CD4-positive, alpha-beta T cell treated with Interleukin-15 for 4 hours (primary cell): Measurements from ENCODE around the gene PDE7B.
"Not testable (repeated sequence)": the region's sequence is repeated elsewhere in the genome, so short reads cannot be mapped to it uniquely, and the experiment has no call there.

ENCODE experiments used
- DNase-seq: peaks from one replicate; pipeline ENCODE4 v3.0.0-alpha.2; 2020; ENCODE audit warnings: low spot score

PDE7B gene

DNA sequence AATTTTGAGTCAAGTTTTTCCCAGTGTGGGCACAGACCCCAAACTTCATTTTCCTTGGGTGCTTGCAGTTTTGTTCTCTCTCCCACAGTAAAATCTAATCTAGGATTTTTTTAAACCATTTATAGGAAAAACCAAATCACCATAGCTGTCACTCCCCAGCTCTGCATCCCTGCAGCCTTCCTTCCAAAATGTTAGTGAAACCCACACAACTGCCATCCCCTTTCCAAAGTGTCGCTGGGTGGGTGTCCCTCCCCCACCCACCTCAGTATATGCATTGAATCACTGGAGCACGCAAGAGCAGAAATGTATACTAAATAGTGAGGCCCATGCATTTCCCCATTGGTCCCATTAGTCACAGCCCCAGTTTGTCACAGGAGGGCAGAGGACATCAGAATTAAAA, 260.3 kb downstream of the PDE7B start:
- no peak for DNase-seq

DNA sequence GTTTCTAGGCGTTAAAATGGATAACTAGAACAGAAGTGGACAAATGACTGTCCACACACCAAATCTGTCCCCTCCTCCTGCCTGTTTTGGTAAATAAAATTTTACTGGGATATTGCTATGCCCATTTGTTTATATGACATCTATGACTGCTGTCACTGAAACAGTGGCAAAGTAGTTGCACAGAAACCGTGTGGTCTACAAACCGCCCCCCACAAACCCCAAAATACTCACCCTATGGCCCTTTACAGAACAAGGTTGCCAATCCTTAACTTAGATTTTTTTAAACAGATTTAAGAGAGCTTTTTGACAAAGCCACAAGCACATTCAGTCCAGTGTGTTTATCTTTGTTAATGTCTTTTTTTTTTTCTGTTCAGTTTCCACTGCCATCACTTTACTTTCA, 260.8 kb downstream of the PDE7B start:
- no peak for DNase-seq

DNA sequence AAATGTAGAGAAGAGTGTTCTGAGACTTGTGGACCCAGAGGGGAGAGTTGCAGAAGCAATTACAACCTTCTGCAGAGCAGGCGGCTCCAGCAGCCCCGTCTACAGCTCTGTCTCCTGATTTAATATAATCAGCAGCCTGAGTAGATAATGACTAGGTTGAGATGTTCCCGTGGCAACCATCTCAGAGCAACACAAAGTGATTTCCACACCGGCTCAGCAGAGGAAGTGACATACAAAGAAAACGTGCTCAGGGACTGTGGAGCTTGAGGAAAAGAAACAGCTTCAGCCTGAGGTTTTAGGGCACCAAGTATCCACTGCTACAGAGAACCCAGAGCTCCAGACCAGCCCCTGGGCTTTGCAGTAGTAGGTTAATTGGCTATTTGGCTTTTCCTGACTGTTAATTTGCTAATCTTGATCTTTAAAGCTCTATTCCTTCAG, 262.3 kb downstream of the PDE7B start:
- DNase-seq, result no peak

DNA sequence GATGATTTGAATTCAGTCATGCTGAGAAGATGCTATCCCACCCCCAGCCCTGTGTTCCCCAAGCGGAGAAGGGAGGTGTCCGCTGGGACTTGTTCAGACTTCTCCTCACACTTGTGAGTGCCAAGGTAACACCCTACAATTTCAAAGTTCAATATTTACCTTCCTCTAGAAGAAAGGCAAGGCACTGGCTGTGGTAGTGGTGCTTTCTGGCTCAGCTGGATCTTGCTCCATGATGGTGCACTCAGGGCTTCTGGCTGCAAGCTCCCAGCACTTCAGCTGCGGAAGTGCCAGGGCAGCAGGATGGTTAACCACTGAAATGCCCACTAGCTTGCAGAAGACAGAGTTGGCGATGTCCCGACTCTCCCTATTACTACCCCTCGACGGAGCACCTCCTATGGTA, 263.2 kb downstream of the PDE7B start:
- no peak for DNase-seq

DNA sequence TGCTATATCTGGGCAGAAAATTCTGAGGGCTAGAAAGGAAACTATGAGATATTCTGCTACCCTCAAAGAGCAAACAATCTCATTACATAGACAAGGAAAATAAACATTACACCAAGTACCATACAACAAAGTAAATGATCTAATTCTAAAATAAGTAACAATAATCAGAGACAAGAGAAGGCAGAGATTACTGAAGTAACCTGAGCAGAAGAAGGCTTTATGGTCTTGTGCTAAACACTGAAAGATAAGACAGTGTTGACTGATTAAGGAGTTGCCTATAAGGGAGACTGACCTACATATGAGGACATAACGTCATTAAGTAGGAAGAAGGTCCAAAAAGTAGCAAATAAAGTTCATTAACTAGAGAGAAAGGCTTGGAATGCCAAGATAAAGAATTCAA, 264.4 kb downstream of the PDE7B start:
- no peak for DNase-seq

DNA sequence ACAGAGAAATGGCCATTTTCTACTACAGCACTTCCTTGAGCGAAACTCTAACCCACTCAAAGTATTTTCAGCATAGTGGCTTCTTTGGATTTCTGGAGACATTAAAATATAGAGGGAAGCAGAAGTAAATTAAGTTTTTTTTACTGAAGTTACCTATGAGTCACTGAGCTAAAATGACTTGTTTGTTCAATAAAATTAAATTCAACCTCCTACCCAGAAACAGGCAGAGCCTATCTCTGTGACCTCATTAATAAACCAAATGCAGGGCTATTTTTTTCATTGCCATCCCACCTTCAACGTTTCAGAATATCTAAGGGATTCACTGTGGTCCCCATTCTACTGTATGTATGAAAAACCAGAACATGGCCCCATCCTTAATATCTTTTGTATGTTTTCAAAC, 265.6 kb downstream of the PDE7B start:
- DNase-seq, result no peak

DNA sequence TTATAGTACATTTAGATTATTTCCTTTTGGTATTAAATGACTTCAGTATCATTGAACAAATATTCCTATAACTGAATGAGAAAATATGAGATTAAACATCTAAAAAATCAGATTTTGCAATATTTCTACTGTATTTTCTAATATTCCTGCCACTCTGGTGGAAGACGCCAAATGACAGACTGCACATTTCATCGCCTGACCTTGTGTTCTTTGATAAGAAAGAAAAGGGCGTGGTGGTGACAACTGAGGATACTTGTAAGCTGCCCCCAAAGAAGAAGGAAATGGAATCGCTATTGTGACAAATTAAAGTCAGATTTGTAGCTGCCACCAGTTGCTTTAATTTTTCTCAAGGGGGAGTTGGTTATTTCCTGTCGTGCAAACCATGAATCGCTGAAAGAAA, 267.3 kb downstream of the PDE7B start:
- DNase-seq, result no peak

DNA sequence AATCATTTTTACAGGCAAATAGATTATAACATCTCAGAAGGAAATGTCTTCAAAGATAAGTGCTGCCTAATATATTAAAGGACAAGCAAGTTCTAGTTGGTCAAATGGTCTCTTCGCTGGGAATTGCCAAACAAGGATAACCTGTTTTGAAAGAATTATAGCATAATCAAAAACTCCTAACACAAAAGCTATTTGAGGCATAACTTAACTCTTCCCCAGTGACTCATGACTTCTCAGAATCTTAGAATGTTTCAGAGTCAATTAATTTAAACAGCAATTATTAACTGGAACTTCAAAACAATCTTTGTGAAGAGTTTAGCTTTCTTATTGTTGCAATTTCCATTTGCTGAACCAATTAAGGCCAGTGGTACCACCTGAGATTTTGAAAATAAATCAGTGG, 272.0 kb downstream of the PDE7B start:
- no peak for DNase-seq

DNA sequence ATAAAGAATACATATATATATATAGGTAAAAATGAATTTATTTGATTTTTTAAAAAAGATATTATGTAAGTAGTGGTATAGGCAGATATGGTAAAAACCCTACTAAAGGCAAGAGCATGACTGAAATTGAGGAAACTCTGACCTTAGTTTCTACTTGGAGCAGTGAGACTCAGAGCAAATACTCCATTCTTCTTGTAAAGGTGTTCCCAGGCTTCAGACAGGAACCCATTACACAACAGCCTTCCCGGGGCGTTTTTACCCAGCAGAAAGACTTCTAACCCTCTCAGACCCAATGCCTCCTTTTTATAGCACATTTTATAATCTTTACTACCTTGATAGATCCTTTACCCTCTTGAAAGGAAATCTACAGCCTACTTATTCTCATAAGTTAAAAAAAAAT, 274.1 kb downstream of the PDE7B start:
- no peak for DNase-seq

DNA sequence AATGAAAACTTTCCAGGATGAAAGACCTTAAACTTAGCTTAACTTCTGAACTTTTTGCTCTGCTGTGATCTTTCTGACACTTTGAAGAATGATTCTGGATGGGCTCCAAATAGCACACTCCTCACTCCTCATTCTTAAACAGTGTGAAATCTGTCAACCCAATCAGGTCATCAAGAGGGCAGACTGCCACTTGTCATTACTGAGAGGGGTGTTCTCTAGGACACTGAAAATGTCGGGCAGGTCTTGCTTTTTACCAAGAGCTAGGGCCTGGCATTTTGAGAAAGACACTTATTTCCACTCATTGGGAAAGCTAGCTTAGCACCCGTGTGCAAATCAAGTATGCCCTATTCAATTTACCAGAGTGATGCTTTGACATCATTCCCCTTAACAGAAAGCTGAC, 276.4 kb downstream of the PDE7B start:
- no peak for DNase-seq

DNA sequence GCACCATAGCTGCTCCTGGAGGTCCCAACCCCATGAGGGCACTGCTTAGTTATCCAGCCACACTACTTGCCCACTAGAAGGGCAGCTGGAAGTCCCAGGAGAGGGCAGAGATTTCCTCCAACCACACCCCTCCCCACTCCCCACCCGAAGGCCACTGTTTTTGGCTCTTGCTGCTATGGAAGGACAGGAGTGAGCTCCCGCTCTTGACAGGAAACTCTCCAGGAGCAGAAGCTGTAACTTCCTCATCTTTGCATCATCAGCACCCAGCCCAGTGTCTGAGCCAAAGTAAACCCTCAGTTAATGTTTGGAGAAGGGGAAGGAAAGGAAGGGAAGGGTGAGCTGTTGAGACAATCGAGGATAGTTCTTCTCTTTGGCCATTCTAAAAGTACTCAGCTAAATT, 277.9 kb downstream of the PDE7B start:
- DNase-seq, result no peak

DNA sequence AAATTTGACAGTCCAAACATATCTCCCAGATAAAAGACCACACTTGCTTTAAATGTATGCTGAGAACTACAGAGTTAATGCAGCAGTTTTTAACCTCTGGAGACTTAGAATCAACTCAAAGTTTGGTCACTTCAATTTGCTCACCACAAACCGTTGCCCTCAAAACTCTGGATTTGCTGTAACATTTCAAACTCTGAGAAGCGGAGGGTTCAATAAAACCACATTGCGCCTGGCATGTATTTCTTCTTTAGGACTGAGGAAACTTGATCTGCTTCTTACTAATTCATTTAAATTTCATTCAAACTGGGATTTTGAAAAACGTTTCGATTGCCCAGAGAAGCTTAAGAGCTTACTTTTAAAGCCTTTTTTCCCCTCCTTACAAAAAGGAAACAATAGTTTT, 282.8 kb downstream of the PDE7B start:
- DNase-seq, result no peak

DNA sequence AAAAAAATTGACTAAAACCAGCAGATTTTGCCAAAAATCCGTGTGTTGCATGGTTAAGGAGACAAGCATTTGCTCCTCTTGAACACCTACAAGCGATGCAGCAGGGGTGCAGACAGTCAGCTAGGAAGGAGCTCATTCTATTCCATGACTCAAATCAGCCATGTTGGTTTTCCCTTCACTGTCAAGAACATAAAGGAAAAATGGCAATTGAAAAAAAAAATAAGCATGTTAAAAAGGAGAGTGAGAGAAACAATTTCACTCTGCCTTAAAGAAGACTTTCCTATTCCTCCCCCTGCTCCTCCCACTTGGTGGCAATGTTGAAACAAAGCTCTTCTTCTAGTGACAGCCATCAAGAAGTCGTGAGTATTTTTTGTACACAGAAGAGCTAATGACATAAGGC, 283.2 kb downstream of the PDE7B start:
- no peak for DNase-seq

DNA sequence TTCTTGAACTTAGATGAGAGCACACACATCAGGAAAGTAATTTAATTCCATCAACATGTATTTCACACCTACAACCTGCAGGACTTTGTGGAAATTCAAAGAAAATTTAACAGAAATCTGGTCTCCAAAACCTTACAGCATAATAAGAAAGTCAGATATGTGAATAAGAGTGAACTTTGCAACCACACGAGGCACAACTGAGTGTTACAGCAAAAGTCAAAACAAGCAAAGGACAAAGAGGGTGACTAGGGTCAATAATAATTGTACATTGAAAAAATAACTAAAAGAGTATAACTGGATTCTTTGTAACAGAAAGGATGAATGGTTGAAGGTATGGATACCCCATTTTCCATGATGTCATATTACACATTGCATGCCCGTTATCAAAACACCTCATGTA, 284.8 kb downstream of the PDE7B start:
- DNase-seq, result no peak

DNA sequence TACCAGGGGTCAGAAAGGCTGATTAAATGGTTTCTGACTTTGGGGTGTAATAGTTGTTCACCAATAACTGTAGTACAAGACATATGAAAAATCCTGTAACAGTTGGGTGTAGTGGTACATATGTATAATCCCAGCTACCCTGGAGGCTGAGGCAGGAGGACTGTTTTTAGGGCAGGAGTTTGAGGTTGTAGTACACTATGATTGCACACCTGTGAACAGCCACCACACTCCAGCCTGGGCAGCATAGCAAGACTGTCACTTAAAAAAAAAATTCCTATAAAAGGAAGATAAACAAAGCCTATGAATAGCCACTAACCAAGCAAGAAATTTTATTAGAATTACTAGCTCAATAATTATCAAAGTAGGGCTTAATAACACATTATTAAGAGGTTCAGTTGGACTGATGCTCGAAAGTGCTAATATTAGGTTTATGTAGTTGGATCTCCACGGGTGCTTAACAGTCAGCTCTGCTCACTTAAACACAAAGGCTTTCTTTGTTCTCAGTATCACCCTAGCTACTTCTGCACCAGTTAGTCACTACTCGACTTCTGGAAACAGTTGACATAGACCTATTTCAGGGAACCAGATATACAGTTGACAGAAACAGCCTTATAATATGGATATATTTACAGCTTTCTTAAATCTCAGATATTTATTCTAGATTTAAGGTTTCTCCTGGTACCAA, 285.6 kb downstream of the PDE7B start:
- no peak for DNase-seq

DNA sequence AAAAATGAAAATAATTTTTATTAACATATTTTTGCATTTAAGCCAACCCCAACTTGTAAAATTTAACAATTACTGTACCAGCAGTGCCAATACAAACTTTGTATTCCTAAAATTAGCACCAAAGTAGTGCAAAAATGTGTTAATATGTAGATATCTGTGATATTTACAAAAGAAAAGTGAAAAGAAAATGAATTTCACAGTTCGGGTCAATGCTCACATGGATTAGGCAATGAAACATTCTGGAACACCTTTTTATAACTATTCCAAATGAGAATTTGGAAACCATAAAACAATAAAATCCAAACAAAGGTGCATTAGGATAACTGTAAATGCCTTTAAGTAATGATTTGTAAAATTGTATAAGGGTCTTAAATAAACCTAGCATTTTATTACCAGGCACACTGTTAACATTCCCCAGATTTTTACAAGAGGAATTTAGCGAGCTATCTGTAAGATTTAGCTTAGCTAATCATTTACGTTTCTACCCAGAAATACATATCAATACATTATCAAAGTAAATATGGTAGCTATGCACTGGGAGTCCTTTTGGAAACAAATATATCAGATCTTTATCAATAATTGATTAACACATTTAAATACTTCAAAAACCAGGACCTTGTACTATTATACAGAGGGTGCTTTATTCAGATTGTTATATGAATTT, 286.4 kb downstream of the PDE7B start:
- DNase-seq, result no peak

DNA sequence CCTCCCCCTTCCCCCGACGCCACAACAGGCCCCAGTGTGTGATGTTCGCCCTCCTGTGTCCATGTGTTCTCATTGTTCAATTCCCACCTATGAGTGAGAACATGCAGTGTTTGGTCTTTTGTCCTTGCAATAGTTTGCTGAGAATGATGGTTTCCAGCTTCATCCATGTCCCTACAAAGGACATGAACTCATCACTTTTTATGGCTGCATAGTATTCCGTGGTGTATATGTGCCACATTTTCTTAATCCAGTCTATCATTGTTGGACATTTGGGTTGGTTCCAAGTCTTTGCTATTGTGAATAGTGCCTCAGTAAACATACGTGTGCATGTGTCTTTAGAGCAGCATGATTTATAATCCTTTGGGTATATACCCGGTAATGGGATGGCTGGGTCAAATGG, 287.6 kb downstream of the PDE7B start:
- not testable (repeated sequence) for DNase-seq

DNA sequence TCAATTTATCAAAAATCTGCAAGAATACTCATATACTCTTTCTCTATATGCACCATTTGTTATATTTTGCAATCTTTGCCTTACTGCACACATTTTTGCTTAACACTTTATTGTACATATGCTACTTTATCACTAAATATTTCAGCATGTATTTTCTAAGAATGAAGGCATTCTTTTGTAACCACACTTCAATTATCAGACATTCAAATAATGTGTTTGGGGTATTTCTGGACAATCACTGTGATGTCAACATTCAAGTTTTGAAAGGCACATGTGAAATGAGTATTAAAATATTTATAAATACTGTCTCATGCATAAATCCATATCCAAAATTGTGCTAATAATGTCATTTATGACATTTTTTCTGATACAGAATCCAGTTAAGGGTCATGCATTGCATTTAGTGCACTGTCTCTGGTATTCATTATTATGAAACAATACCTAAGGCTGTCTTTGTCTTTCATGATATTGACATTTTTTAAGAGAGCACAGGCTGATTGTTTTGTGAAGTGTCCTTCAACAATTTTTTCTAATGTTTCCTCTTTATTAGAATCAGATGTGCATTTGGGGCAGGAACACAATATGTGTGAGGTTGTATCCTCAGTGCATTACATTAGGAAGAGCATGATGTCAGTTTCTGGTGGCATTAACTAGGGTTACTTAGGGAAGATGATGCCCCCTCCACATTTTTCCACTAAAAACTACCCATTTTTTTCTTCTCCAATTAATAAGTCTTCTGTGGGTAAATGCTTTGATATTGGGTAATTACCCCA, 292.9 kb downstream of the PDE7B start:
- no peak for DNase-seq

DNA sequence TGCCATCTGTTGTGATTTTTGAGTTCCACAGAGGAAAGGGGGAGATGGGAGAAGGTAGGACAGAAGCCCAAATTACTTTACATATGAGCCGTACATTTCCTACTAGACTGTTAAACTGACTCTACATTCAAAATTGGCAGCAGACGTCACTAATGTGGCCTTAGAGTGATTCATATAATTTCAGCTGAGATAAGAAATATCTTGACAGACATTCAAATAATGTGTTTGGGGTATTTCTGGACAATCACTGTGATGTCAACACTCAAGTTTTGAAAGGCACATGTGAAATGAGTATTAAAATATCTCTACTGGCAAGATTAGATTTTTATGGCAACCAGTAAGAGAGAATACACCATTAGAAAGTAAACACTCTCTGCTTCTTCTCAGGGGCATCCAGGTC, 294.6 kb downstream of the PDE7B start:
- DNase-seq, result no peak

DNA sequence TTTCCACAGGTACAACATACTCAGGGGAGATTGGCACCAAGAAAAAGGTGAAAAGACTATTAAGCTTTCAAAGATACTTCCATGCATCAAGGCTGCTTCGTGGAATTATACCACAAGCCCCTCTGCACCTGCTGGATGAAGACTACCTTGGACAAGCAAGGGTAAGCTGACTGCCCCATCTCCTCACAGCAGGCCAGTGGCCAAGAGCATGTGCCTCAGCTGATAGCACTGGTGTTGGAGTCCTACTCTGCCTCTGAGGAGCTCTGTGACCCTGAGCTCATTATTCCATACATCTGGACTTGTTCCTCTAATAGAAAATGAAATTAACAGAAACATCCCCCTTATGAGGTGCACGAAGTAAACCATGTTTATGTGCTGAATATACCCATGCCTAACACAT, 295.8 kb downstream of the PDE7B start:
- DNase-seq, result no peak

DNA sequence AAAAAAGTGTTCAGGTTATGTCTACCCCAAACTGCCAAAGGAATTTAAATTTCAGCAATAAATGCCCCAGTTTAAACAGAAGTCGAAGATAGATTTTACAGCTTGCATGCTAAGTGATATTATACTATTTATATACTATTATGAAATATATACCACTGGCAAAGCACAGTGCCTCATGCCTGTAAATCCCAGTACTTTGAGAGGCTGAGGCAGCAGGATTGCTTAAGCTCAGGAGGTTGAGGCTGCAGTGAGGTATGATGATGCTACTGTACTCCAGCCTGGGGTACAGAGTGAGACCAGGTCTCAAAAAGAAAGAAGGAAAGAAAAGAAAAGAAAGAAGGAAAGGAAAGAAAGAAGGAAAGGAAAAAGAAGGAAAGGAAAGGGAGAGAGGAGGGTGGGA, 296.6 kb downstream of the PDE7B start:
- no peak for DNase-seq

DNA sequence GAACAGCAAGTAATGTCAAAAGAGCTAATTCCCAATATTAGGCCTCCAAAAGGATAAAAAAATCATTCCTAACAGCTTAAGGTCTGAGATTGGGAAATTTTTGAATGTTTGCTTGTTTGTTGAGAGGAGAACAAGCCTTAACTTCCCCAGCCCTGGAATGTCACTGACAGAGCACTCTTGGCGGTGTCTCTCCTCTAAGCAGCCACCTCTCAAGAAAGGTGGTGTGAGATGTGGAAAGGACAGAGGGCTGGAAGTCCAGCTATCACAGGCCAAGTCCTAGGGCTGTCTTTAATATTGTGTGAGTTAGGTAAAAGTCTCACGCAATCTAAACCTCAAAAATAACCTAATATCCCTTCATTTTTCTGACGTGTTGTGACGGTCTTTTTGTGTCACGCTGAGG, 297.0 kb downstream of the PDE7B start:
- no peak for DNase-seq

DNA sequence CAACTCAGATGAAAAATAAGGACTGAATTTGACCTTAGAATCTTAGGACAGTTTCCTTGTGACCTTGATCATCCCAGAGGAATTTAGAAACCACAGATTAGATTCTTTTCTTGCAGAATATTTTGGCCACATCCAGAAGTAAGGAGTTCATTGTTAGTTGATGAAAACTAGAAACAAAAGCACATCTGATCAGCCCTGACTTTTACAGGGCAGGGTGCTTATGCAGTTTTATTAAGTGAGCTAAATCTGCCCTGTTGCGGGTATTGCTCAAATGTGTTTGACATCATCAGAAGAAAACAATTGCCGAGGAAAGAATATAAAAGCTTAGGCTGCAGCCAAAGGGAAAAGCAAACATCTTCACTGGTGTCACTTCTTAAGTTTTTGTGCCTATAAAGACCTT, 297.8 kb downstream of the PDE7B start:
- DNase-seq, result no peak
